Measurements from ENCODE around the gene INA. TPM values are rescaled to one million over a fixed set of nuclear protein-coding genes. Genes with fewer than 3 reads are reported as not detected.

Gene INA
- total RNA-seq, 1 donor from 2014 or later = 0.99 TPM

GRCh38 chr10:103276251-103276895, 565 bp upstream of the INA start:
- no peak for DNase-seq

- no peak for DNase-seq
Observed at GRCh38 chr10:103277713-103278536, 987 bp downstream of the INA start.

- no peak for DNase-seq
Observed at GRCh38 chr10:103278537-103278823, 1.5 kb downstream of the INA start.

GRCh38 chr10:103278862-103279298, 1.9 kb downstream of the INA start:
- DNase-seq = no peak

GRCh38 chr10:103280031-103280430, 3.1 kb downstream of the INA start:
- no peak for DNase-seq

- DNase-seq = no peak
Observed at GRCh38 chr10:103280506-103280905, 3.6 kb downstream of the INA start.

GRCh38 chr10:103281753-103282152, 4.8 kb downstream of the INA start:
- no peak for DNase-seq

GRCh38 chr10:103282961-103283360, 6.0 kb downstream of the INA start:
- no peak for DNase-seq

- no peak for DNase-seq
Observed at GRCh38 chr10:103284170-103284569, 7.2 kb downstream of the INA start.

GRCh38 chr10:103287992-103288391, 11.1 kb downstream of the INA start:
- no peak for DNase-seq

- DNase-seq = no peak
Observed at GRCh38 chr10:103291588-103291987, 14.7 kb downstream of the INA start.

- no peak for DNase-seq
Observed at GRCh38 chr10:103295374-103296015, 18.6 kb downstream of the INA start.

GRCh38 chr10:103307594-103307993, 30.7 kb downstream of the INA start:
- DNase-seq = no peak

GRCh38 chr10:103310197-103310596, 33.3 kb downstream of the INA start:
- no peak for DNase-seq

GRCh38 chr10:103316087-103316486, 39.1 kb downstream of the INA start:
- no peak for DNase-seq

- no peak for DNase-seq
Observed at GRCh38 chr10:103327906-103328305, 51.0 kb downstream of the INA start.

- no peak for DNase-seq
Observed at GRCh38 chr10:103333934-103334520, 57.1 kb downstream of the INA start.

- DNase-seq = no peak
Observed at GRCh38 chr10:103334567-103334966, 57.6 kb downstream of the INA start.

GRCh38 chr10:103336370-103336769, 59.4 kb downstream of the INA start:
- DNase-seq = no peak
